Adipocyte (in vitro differentiated cells): ENCODE results near the gene C1QTNF1.

Experiments
- DNase-seq: peaks from one replicate; pipeline ENCODE4 v3.0.0-alpha.2; 2015; ENCODE audit warnings: low read depth
- H3K27me3 ChIP-seq: replicated peaks from 2 replicates; pipeline ENCODE4 v1.7.0; 2013; ENCODE audit warnings: mild to moderate bottlenecking, low read length, moderate library complexity; ENCODE audit not compliant: control insufficient read depth, insufficient read depth
- H3K36me3 ChIP-seq: 2 replicates; pipeline ENCODE4 v1.7.0; 2013; ENCODE audit warnings: low read length, mild to moderate bottlenecking, moderate library complexity; ENCODE audit not compliant: control insufficient read depth, insufficient read depth, severe bottlenecking
- H3K4me1 ChIP-seq: 2 replicates; pipeline ENCODE4 v1.7.0; 2013; ENCODE audit warnings: mild to moderate bottlenecking, low read length, moderate library complexity; ENCODE audit not compliant: control insufficient read depth, insufficient read depth
- H3K4me3 ChIP-seq: 2 replicates; pipeline ENCODE4 v1.7.0; 2013; ENCODE audit warnings: mild to moderate bottlenecking, low read length, moderate library complexity
- H3K9ac ChIP-seq: 2 replicates; pipeline ENCODE4 v1.7.0; 2013; ENCODE audit warnings: mild to moderate bottlenecking, low read length, moderate library complexity
- H3K9me3 ChIP-seq: 2 replicates; pipeline ENCODE4 v1.7.0; 2013; ENCODE audit warnings: mild to moderate bottlenecking, low read length, moderate library complexity; ENCODE audit not compliant: control insufficient read depth

C1QTNF1 gene, protein sequence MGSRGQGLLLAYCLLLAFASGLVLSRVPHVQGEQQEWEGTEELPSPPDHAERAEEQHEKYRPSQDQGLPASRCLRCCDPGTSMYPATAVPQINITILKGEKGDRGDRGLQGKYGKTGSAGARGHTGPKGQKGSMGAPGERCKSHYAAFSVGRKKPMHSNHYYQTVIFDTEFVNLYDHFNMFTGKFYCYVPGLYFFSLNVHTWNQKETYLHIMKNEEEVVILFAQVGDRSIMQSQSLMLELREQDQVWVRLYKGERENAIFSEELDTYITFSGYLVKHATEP

DNA sequence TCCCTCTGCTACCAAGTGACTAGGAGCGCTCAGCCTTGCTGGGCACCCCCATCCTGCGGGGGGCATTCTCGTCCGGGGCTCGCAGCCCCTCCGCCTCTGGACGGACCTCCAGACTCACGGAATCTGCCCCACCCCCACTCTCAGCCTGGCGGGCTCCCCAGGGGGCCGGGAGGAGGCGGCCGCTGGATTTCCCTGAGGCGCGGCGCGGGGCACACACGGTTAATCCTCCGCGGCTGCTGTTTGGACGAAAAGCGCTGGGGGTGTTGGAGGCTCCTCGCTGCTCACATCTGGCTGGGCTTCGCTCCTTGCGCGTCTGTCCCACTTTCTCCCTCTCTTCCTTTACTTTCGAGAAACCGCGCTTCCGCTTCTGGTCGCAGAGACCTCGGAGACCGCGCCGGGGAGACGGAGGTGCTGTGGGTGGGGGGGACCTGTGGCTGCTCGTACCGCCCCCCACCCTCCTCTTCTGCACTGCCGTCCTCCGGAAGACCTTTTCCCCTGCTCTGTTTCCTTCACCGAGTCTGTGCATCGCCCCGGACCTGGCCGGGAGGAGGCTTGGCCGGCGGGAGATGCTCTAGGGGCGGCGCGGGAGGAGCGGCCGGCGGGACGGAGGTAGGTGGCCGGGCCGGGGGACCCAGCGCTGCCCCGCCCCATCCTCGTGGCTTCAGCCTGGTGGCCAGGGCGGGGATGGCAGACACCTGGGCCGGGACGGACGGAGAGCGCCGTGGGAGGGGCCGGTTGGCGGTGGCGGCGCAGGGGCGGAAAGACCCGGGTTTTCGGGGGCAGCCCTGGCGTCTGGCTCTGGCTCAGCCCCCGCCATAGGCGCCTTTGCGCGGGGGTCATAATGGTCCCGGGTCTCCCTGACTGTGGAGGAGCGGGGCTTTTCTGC lies at the start of gene C1QTNF1:
Gene C1QTNF1 (plus strand): TSS at position 284 of the 886 bp plus-strand sequence. CDS start 19,800 bp downstream, outside the sequence.
- peaks cover 83% of the 10 kb centered on the region for H3K4me1 ChIP-seq
- DNase-seq, result peak; percentile 72
- H3K27me3 ChIP-seq, result no peaks in the 10 kb centered on the region
- H3K9ac ChIP-seq, result peak within 1 kb of the TSS; percentile 86
- peak within 1 kb of the TSS; percentile 90 for H3K4me3 ChIP-seq
- no peaks in the 10 kb centered on the region for H3K36me3 ChIP-seq
- no peaks in the 10 kb centered on the region for H3K9me3 ChIP-seq

DNA sequence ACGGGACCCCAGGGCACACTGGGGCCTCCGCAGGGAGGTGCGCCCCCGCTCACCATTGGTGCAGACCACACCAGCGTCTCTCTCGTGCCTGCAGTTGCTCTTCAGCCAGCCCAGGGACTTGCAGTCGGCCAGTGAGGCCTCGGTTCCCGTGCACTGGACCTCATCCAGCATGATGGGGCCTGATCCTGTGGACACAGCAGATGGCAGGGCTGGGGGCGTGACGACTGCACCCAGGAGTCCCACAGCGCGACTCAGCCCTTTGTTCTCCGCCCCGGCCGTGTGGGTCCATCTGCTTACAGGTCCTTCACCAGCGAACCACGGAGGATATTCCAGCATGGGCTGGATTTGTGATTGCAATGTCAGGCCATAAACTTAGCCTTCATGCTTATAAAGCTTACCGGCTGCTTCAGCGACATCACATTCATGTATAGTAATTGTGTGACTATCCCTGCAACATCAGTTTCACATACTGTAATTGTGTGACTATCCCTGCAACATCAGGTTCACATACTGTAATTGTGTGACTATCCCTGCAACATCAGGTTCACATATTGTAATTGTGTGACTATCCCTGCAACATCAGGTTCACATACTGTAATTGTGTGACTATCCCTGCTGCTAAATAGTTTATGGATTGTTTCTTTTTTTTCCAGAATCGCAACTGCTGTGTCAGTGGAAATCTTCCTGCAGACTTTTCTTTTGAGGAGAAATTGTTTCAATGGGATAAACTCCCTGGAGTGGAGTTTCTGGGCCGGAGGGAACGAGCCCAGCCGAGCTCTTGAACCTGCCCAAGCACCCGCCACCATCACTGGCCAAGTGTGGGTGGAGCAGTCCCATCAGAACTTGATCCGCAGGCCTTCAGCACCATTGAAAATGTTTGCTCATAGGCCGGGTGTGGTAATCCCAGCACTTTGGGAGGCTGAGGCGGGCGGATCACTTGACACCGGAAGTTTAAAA lies 49.1 kb upstream of the C1QTNF1 start:
- peak; percentile 84 for DNase-seq
- Histone ChIP-seq H3K9ac (peak overlapping the region; percentile 62), H3K36me3 (peaks cover 31% of the 10 kb centered on the region), H3K27me3 (no peaks in the 10 kb centered on the region), H3K4me1 (peaks cover 67% of the 10 kb centered on the region), H3K9me3 (no peaks in the 10 kb centered on the region), H3K4me3 (no peak overlapping the region)

DNA sequence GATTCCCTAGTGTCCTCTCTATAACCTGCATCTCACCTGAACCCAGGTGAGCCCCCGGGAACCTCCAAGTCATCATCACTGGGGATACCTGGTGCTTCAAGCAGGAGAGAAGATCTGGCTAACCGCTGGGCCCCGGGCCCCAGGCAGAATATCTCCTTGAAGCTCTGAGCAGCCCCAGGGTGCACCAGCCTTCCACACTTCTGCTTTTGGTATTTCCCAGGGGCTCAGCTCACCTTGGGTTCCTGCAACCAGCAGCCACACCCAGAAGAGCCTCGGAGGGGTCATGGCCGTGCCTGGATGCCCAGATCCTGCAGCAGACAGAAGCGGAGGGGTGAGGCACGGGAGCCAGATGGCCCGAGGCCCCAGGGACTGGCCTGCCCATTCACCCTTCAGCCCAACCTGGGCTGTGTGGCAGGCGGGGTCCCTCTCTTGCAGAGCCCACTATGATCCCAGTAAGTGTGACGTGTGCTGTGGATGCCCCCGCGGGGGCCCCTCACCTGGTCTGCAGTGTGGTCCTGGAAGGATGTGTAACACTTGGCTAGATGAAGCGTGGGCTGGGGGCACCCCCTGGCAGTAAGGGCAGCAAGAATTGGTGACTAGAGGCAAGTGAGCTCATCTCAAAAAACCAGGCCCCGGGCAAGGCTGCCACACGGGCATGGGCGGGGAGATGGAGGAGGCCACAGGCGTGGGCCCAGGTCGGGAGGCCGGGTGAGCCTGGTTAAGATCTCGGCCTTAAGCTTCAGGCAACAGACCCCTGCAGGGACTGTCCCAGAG lies 46.9 kb upstream of the C1QTNF1 start:
- peaks cover 62% of the 10 kb centered on the region for H3K4me1 ChIP-seq
- H3K9me3 ChIP-seq, result no peaks in the 10 kb centered on the region
- DNase-seq, result no peak
- H3K27me3 ChIP-seq, result no peaks in the 10 kb centered on the region
- peak overlapping the region; percentile 85 for H3K9ac ChIP-seq
- peaks cover 27% of the 10 kb centered on the region for H3K36me3 ChIP-seq
- peak overlapping the region; percentile 86 for H3K4me3 ChIP-seq

DNA sequence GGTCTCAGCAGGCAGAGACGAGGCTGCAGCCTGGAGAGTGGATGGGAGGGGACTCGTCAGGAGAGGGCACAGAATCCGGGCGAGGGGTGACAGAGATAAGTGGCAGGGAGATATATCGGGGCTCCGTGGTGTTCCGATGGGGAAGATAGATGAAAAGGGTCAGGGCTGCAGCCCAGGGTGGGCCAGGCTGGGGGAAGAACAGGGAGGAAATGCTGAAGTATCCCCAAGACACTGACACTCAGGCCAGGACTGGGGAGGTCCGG lies 46.4 kb upstream of the C1QTNF1 start:
- Histone ChIP-seq H3K36me3 (peaks cover 27% of the 10 kb centered on the region), H3K9me3 (no peaks in the 10 kb centered on the region), H3K27me3 (no peaks in the 10 kb centered on the region), H3K4me3 (peak overlapping the region; percentile 86), H3K9ac (peak overlapping the region; percentile 85), H3K4me1 (peaks cover 62% of the 10 kb centered on the region)
- no peak for DNase-seq

DNA sequence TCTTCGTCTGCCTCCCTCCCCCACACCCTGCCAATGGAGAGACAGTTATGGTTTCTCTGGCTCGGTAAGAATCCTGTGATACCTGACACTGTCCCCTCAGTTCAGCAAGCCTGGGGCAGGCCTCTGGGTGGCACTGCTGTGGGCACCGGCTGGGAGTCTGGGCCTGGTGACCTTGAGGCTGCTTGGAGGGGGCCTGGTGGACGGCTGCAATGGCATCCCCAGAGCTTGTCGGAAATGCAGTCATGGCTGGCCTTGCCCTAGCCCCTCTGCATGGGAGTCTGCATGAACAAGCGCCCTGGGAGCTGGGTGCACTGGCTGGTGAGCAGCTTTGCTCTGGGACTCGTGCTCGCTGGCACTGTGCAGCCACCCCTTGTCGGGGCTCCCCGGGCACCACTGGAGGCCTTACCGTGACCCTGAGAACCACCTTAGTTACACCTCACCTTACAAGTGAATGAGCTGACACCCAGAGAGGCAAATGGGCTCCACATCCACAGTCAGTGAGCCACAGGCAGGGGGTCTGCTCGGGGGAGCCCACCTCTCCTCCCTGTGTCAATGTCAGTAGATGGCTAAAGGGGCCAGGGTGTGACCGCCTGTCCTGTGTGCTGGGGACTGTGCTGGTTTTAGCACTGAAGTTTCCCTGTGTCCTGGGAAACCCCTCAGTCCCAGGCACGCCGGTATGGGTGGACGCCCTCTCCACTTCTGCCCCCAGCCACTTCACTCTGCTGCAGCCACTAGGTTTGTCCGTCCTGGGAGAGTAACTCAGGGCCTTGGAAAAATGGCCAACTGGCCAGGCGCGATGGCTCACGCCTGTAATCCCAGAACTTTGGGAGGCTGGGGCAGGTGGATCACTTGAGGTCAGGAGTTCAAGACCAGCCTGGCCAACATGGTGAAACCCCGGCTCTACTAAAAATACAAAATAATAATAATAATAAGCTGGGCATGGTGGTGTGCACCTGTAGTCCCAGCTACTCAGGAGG lies 45.7 kb upstream of the C1QTNF1 start:
- Histone ChIP-seq H3K4me1 (peaks cover 62% of the 10 kb centered on the region), H3K9me3 (no peaks in the 10 kb centered on the region), H3K9ac (peak overlapping the region; percentile 85), H3K36me3 (peaks cover 27% of the 10 kb centered on the region), H3K4me3 (peak overlapping the region; percentile 86), H3K27me3 (no peaks in the 10 kb centered on the region)
- DNase-seq, result no peak

DNA sequence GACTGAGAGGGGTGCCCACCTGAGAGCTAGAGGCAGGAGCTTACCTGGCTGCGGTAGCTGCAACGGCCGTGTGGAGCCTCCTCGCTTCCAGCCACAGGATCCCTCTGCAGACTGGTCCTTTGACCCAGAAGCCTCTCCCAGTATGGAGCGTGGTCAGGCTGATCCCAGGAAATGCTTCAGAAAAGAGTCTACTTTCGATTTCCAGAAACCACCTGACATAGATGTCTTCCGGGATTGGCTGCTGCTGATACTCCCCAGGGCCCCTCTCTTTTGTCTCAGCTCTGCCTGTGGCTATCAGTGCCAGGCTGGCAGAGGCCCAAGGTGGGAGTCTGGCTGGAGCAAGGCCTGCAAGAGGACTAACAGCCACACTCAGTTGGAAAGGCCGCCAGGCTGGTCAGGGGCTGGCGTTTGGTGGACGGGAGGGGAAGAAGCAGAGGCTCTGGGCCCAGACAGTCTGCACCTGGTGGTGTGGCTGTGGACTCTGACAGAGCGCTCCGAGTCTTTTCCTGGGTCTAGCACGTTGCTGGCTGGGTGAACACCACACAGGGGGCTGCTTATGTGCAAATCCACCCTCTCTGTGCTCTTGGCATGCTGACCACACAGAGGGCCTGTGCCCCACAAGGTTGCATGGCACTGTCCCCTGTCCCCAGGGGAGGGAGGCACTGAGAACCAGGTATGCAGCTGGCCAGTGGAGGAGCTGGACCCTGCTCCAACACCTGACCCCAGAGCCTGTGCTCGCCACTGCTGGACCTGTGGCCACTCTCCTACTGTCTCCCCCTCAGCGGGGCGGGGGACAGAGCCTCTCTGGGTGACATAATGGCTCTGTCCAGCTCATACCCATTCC lies 44.0 kb upstream of the C1QTNF1 start, which contains the start of gene LGALS3BP:
Gene LGALS3BP (minus strand): TSS at position 144 of the 844 bp plus-strand sequence. CDS start 2,732 bp downstream, outside the sequence.
- peak; percentile 68 for DNase-seq
- H3K9ac ChIP-seq, result peak within 1 kb of the TSS; percentile 85
- H3K9me3 ChIP-seq, result no peaks in the 10 kb centered on the region
- peaks cover 14% of the 10 kb centered on the region for H3K36me3 ChIP-seq
- H3K4me1 ChIP-seq, result peaks cover 50% of the 10 kb centered on the region
- H3K27me3 ChIP-seq, result no peaks in the 10 kb centered on the region
- H3K4me3 ChIP-seq, result peak within 1 kb of the TSS; percentile 86

DNA sequence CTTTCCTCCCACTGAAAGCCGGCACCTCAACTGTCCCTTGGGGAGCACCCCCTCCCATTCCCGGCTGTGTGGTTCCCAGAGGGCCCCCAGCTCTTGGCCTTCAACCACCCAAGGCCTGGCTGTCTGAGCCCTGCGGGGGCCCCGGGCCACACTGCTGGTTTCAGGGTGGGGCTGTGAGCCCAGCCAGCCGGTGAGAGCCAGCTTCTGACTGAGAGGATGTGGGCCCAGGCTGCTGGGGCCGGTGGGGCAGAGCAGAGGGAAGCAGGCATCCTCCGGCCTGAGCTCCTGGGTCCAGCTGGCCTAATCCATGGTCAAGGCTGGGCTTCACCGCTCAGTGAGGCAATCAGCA lies 43.4 kb upstream of the C1QTNF1 start:
- H3K4me1 ChIP-seq, result peaks cover 47% of the 10 kb centered on the region
- H3K4me3 ChIP-seq, result no peak overlapping the region
- H3K27me3 ChIP-seq, result no peaks in the 10 kb centered on the region
- DNase-seq, result no peak
- peaks cover 14% of the 10 kb centered on the region for H3K36me3 ChIP-seq
- H3K9me3 ChIP-seq, result no peaks in the 10 kb centered on the region
- no peak overlapping the region for H3K9ac ChIP-seq

DNA sequence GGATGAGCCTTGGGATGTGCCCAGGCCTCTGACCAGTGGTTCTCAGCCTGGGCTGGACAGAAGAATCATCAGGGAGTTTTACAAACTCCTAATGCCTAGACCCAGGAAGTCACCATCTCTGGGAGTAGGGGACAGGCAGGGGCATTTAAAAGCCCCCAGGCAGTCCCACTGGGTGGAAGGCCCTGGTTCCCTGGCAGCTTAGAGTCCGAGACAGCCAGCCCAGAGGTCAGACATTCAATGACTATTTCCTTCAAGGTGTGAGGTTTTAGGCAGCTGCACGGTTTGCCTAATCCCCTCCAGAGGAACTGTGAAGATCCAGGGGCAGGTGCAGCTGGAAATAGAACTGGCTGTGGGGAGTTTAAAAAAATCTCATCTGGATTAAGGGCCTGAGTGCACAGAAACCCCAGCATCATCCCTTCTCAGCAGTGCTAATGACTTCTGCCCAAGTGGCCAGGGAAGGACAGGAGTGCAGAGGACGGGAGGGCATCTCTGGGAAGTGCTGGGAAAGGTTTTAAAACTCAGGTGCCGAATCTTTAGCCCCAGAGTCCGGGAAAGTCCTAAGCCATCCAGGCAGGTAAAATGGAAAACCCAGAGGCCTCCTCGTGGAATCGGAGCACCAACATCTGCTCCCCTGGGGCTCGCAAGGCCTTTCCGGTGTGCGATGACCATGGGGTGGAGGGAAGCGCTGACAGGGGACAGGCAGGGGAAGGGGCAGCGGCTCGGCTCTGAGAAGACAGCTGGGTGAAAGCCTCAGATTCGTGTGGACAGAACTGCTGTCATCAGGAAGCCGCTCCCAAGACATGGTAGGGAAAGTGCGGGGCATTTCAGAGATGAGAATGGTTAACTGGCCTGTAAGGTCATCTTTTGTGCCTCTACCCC lies 42.7 kb upstream of the C1QTNF1 start:
- Histone ChIP-seq H3K9ac (no peak overlapping the region), H3K27me3 (no peaks in the 10 kb centered on the region), H3K36me3 (peaks cover 11% of the 10 kb centered on the region), H3K9me3 (no peaks in the 10 kb centered on the region), H3K4me3 (no peak overlapping the region), H3K4me1 (peaks cover 47% of the 10 kb centered on the region)
- no peak for DNase-seq
